Hematopoietic multipotent progenitor cell (in vitro differentiated cells): ENCODE results near the gene ZNF511. TPM values are rescaled to one million over a fixed set of nuclear protein-coding genes. Genes with fewer than 3 reads are reported as not detected.
A peak's percentile ranks its signal among the peaks of the same experiment; 100 is the strongest.

ENCODE experiments used
- DNase-seq, 3 donors: peaks; one replicate each; pipeline ENCODE4 v3.0.0-alpha.2; 2011 to 2015; ENCODE audit warnings: low read depth in 2 of 3, low spot score in 2 of 3
- total RNA-seq: library from RNA; depleted of rRNA; stranded (reverse); fragments of >200 nt; gene quantifications from one replicate; pipeline ENCODE4 v1.2.3, GENCODE V29; 2012

Gene ZNF511
- total RNA-seq, 1 donor, result 19.4 TPM

DNA sequence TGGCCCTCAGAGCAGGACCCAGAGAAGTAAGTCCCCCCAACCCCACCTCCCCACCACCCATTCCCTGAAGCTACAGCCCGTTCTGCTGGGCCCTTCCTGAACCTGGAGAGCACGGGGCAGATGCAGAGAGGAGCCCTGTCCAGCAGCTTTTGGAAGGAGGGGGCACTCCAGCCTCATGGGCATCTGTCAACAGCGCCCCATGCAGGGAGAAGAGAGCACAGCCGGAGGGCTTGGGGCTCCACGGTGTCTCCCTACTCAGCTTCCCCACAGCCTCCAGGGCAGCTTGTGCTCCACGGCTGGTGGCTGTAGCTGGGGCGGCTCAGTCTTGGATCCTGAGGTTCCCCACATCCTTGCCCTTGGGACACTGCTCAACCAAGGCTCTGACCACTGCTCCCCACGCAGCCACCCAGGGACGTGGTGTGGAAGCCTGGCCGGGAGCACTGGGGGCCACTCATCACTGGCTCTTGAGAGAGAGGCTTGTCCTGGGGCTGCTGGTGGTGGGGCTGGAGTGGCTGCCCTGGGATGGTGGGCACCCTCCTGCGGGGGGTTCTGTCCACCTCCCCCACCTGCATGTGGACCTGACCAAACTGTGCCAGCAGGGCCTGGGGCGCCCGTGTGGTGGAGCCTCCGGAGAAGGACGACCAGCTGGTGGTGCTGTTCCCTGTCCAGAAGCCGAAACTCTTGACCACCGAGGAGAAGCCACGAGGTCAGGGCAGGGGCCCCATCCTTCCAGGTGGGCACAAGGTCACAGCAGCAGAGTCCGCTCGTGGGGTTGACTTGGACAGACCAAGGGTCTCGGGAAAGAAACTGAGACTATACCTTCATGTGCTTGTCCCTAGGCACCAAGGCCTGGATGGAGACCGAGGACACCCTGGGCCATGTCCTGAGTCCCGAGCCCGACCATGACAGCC is 42.9 kb downstream of the ZNF511 start:
- DNase-seq, result no peak

GRCh38 chr10:133353202-133353959 is 44.7 kb downstream of the ZNF511 start:
- no peak for DNase-seq

DNA sequence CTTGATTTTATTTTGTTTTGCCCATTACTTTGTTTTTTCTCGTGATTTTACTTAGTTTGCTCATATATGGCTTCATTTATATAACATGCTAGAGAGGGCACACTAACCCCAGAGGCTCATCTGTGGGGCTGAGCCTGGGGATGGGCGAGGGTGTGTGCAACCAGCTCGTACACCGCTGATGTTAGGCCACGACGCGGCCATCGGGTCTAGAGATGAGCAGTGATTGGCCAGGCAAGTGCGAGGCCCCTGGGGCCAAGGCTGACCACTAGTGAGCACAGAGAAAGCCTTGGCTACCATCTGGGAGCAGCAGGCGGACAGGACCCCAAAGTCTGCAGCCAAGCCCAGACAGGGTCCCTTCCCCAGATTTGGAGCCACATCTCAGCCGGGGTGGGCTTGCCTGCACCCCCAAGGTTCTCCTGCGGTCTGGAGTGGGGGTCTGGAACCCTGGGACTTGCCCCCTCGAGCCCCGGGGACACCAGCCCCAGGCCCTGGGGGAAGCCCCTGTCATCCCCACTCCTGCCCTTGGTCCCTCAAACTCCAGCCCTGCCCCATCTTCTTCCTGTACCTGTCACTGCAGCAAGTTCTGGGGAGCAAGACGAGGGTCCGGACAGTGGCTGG is 45.4 kb downstream of the ZNF511 start:
- no peak for DNase-seq

DNA sequence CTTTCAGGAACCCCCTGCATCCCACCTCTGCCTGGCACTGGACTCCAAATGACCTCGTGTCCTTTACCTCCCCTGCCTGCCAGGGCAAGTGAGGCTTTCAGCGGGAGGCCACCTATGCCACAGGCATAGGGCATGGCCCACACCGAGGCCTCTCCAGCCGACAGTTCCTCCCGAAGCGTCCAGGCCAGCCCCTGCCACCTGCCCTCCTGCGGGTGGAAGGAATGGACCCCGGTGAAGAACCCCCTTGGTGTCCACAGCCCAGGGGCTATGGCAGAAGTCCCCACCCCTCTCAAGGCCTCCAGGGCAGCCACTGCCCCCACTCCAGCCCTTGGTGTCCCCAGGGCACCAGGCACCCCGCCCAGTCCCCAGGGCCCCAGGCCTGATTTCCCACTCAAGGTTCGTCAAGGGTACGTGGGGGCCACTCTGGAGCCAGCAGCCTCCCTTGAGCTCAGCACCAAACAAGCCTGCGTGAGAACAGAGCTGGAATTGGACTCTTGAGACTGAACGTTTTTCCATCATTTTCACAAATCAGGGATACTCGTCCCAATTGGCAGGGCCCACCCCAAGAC is 46.0 kb downstream of the ZNF511 start:
- no peak for DNase-seq

DNA sequence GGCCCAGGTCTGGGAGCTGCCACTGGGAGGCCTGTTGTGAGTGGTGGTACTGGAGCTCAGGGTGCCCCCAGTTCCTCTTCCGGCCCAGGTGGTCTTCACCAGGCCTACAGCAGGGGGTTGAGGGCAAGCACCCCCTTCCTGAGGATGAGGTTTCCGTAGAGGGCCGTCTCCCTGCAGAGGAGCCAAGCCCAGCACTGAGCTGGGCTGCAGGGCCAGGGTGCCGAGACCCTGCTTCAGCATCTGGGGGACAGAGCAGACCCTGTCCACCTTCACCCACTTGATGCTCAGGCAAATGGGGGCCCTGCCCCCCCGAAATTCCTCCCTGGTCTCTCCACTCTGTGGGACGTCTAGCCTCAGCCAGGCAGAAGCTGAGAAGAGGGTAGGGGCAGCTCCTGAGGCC is 46.6 kb downstream of the ZNF511 start:
- no peak for DNase-seq

DNA sequence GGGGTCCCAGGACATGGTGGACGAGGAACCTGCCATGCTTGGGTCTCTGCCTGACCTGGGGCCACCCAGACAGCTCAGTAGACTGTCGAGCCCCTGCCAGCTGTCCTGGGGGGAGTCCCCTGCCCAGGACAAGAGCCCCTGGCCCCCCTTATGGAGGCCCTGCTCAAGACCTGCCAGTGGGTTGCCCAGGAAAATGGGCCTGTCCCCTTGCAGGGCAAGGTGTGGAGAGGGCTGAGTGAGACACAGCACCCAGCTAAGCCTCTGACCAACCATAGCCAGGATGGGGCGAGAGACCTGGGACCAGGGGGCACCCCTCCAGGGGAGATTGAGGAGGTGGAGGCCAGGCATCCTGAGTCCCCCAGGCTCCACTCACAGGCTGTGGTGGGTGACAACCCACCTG is 47.3 kb downstream of the ZNF511 start:
- DNase-seq, result no peak

DNA sequence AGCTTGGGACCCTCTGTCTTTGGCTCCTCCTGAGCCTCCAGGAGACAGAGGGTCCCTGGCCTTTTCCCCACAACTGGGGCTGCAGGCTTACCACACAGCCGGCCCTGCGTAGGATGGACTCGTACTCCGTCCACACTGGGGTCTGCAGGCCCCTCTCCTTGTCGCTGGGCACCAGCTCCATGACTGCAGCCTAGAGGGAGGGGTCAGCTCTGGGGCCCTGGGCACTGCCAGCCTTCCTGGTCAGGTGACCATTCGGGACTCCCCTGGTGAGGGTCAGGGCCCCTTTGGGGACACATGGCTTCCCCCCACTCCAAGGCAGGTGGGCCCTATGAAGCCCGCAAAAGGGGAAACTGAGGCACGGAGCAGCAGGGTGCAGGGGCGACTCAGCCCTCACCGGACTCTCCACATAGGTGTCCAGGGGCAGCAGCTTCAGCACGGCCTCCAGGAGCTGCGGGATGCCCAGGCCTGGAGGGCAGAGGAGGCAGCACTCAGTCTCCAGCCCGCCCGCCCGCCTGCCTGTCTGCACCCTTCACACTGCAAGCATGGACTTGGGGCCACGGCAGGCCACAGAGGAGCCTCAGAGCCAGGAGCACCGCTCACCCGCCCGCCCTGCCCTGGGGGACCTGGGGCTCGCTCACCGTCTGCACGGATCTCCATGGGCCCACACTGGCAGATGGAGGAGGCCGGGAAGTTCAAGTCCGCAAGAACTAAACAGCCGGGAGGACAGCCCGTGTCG is 48.0 kb downstream of the ZNF511 start:
- no peak for DNase-seq

DNA sequence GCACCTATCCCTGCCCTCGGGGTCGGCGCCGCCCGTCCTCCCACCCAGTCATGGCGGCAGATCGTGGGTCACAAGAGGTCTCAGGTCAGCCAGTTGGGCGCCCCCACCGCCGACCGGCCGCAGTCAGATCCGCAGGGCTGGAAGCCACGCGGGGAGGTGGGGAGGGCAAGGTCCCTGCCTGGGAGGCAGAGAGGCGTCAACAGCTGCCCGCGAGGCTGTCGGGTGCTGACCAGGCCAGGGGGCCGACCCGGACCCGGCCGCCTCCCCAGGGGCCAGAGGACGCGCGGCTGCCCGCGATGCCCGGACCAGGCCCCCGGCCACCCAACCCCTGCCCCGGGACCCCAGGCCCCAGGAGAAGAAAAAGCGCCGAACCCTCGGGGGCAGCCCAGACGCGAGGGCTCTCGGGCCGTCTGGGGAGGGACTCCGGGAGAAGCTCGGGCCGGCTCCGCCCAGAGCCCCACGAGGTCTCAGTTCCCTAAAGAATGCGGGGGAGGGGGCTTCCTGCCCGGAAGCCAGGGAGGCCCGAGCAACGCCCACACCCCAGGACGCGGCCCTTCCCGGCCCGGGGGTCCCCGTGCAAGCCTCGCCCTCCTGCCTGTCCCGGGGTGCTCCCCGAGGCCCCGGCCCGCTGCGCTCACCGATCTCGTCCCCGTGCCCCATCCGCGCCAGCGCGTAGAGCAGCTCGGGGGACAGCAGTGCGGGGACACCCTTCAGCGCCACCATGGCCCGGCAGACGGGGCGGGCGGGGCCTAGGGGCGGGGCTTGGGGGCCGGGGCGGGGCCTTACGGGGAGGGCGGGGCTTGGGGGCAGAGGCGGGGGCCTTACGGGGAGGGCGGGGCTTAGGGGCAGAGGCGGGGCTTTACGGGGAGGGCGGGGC is 48.8 kb downstream of the ZNF511 start, which contains the start of gene FUOM:
TSS of gene FUOM (minus strand) at position 735 of the 877 bp plus-strand sequence. CDS start at position 723, 12 bp downstream.
- peak in 2 of 3 donors; percentile 76 to 83 for DNase-seq

GRCh38 chr10:133358162-133358924 is 49.6 kb downstream of the ZNF511 start:
- DNase-seq, result no peak

GRCh38 chr10:133358925-133359310 is 50.2 kb downstream of the ZNF511 start:
- DNase-seq, result no peak

DNA sequence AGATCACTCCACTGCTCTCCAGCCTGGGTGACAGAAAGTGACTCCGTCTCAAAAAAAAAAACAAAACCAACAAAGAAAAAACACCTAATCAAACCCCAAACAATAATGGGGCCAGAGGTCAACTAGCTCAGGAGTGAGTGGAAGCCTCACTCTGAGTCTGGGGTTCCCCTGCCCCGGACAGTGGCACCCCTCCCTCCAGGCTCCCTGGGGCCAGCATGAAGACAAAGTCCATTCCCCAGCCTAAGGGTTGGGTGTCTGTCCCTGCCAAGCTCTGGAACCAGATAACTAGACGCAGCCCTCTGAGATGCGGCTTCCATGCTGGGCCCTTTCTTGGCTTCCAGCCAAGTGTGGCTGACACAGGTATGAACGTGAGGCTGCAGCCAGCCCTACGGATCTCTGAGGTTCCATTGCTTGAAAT is 50.8 kb downstream of the ZNF511 start:
- DNase-seq, result no peak

DNA sequence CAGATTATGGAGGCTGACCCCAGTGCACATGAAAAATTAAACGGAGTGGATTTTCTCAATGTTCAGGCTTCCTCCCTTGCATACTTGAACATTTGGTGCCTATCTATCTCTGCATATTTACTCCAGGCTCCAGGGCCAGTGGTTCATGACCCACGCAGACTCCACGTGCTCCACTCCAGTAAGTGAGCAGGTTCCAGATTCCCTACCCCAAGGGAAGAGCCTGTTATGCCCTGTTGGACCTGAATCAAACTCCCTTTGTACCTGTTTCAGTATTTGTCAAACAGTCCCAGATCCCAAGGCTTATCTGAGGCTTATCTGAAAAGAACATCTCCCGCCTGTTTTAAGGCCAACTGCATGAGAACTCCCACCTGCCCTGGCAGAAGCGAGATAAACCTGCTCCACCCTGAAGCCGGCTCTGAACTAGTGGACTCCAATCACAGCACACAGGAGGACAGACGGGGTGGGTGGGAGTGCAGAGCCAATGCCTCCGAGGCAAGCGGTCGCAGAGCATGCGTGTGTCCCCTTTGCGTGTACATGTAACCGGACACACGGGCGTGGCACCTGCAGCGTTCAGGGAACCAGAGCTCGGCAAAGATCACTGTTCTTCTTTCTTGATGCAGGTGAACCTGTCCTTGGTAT is 51.4 kb downstream of the ZNF511 start:
- DNase-seq, result no peak

DNA sequence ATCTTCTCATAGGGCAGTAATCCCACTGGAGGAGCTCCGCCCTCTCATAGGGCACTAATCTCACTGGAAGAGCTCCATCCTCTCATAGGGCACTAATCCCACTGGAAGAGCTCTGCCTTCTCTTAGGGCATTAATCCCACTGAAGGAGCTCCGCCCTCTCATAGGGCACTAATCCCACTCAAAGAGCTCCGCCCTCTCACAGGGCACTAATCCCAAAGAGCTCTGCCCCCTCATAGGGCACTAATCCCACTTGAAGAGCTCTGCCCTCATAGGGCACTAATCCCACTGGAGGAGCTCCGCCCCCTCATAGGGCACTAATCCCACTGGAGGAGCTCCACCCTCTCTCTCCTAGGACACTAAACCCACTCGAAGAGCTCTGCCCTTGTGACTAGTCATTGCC is 52.5 kb downstream of the ZNF511 start:
- no peak for DNase-seq

- no peak for DNase-seq
Observed at GRCh38 chr10:133361773-133362441, 53.2 kb downstream of the ZNF511 start.
